Measurements from ENCODE around the gene SPATA2.
"Not testable (repeated sequence)": the region's sequence is repeated elsewhere in the genome, so short reads cannot be mapped to it uniquely, and the experiment has no call there.

DNA sequence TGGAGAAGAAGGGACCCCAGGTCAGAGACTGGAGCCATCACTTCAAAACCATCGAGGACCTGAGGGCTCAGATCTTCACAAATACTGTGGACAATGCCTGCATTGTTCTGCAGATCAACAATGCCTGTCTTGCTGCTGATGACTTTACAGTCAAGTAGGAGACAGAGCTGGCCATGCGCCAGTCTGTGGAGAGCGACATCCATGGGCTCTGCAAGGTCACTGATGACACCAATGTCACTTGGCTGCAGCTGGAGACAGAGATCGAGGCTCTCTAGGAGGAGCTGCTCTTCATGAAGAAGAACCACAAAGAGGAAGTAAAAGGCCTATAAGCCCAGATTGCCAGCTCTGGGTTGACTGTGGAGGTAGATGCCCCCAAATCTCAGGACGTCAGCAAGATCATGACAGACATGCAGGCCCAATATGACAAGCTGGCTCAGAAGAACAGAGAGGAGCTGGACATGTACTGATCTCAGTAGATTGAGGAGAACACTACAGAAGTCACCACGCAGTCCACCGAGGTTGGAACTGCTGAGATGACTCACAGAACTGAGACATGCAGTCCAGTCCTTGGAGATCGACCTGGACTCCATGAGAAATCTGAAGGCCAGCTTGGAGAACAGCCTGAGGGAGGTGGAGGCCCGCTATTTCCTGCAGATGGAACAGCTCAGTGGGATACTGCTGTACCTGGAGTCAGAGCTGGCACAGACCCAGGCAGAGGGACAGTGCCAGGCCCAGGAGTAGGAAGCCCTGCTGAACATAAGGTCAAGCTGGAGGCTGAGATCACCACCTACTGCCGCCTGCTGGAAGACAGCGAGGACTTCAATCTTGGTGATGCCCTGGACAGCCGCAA is 42.0 kb upstream of the SPATA2 start:
- TF ChIP-seq POLR2A (IDR thresholded peaks at IDR 0.05; ENCODE audit: low read length); GATA1 (IDR thresholded peaks at IDR 0.05; ENCODE audit: low read depth, low read length): not testable (repeated sequence)
